Myocyte (in vitro differentiated cells): Measurements from ENCODE around the gene SCEL. TPM values are rescaled to one million over a fixed set of nuclear protein-coding genes. Genes with fewer than 3 reads are reported as not detected.
"Not testable (repeated sequence)": the region's sequence is repeated elsewhere in the genome, so short reads cannot be mapped to it uniquely, and the experiment has no call there.

Experiments used
- DNase-seq: peaks from one replicate; pipeline ENCODE4 v3.0.0-alpha.2; 2012; ENCODE audit warnings: low read depth
- total RNA-seq: library from RNA; depleted of rRNA; stranded (reverse); fragments of >200 nt; gene quantifications from 2 replicates; pipeline ENCODE4 v1.2.3, GENCODE V29; 2014

The SCEL gene
- total RNA-seq, 1 donor from 2014 or later = not detected

DNA sequence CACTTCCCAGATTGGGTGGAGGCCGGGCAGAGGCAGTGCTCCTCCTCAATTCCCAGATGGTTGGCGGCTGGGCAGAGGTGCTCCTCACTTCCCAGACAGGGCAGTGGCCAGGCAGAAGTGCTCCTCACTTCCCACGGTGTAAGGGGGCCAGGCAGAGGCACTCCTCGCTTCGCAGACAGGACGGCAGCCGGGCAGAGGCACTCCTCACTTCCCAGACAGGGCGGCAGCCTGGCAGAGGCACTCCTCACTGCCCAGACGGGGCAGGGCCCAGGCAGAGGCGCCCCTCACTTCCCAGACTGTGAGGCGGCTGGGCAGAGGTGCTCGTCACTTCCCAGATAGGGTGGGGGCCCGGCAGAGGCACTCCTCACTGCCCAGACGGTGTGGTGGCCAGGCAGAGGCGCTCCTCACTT is 125.3 kb downstream of the SCEL start:
- no peak for DNase-seq

DNA sequence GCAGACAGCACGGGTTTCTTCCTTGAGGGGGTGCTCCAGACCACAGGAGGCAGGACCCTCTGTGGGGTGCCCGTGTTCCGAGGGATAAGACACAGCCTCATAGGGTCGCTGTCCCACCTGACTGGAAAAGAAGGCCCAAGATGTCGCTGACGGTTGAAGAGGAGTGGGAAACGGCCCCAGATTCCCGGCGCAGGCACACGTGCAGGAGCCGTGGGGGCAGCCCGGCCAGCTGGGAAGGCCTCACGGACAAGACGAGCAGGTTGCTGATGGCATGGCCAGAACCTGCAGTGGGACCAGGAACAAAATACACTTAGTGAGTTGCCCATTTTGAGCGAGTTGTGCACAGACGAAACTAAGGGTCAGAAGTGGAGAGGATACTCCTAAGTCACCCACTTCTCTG is 126.8 kb downstream of the SCEL start:
- not testable (repeated sequence) for DNase-seq

DNA sequence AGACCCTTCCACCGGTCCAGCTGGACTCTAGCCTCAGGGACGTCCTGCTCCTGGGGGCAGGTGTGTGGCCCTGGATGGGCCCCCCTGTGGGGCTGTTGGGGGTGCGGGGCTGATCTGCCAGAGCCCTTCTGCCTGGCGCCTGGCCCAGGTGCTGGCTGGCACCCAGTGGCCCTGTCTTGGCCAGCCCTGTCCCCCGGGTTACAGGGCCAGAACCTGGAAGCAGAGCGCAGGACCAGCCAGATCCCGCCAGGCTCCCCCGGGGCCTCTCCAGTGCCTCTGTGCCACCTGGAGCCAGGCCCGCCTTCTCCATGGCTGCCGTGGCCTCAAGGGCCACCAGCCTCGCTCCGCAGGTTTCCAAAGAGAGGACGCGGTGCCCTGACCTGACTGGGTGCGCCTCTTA is 127.3 kb downstream of the SCEL start:
- DNase-seq = not testable (repeated sequence)

- DNase-seq = no peak
Measured at GRCh38 chr13:77674852-77675251, 139.3 kb downstream of the SCEL start.

- DNase-seq = no peak
Measured at GRCh38 chr13:77678691-77679235, 143.3 kb downstream of the SCEL start.

DNA sequence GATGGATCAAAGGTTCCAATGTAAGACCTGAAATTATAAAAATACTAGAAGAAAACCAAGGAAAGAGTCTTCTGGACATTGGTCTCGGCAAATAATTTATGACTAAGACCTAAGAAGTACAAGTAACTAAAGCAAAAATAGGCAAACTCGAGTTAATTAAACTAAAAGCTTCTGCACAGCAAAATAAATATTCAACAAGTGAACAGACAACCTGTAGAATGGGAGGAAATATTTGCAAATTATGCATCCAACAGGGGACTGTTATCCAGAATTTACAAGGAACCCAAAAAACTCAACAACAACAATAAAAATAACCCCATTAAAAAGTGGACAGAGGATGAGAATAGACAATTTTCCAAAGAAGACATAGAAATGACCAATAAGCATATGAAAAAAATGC is 152.3 kb downstream of the SCEL start:
- DNase-seq = no peak

DNA sequence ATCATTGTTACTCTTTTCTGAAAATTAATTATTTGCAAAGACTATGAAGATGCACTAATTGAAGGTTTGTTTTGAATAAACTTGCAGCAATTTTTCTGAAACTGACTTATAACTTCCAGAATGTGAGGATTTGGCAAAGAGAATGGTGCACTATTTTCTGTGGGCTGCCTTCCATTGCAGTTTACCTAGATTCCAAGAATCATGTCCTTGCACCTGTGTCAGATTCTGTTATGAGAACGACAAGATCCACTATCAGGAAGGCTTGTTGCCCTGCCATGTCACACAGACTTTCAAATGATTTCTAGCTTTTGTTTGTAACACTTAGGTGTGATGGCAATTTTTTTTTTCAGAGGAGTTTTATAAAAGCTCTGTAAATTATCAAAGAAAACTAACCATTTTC is 156.4 kb downstream of the SCEL start:
- DNase-seq = no peak

DNA sequence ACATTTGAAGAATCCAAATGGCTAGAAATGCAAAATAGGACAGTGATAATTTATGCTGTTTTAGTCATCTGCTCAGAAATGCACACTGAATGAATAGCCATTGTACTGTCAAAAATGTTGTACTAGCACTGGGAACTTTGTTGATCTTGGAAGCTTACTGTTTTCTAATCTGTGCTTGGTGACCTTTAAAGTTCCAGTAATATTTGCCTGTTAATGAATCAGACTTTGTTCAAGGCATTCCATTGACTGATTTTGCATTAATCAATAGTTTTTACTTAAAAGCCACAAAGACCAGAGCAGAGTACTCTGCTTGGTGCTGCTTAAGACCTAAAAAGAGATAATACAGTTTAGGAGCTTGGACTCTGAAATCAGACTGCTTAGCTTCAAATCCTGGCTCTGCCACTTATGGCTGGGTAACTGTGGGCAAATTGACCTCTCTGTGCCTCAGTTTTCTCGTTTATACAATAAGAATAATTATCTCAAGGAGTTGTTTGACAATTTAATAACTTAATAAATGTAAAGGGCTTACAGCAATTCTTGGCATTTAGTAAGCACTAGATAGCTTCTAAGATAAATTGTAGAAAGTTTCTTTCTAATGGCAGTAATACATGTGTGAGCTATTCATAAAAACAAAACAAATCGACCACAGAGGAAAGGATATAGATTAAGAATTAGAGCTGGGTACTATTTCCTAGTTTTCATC is 157.4 kb downstream of the SCEL start:
- DNase-seq = no peak

DNA sequence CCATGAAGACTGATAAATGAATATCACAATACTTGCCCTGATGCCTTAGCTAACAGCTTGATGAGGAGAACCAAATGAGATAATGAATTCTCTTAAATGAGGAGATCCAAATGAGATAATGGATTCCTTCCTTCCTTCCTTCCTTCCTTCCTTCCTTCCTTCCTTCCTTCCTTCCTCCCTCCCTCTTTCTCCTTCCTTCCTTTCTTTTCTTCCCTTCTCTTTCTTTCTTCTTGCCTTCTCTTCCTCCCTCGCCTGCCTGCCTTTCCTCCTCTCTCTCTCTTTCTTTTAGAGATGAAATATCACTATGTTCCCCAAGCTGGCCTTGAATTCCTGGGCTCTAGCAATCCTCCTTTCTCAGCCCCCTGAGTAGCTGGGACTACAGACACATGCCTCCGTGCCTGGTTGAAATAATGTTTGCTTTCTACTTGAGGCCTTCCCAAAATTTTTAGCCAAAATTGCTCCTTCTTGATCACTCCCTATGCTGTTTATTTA is 158.0 kb downstream of the SCEL start:
- no peak for DNase-seq

Other genes starting within 250 kb of the SCEL start
- gene MYCBP2, start 208.6 kb upstream of the SCEL start, total RNA-seq = 52.3 and 71.3 TPM in 2 replicates
- 0.10 and 0.21 TPM in 2 replicates for gene SLAIN1, start 162.0 kb downstream of the SCEL start, total RNA-seq